Measurements from ENCODE around the gene KCNN1.

DNA sequence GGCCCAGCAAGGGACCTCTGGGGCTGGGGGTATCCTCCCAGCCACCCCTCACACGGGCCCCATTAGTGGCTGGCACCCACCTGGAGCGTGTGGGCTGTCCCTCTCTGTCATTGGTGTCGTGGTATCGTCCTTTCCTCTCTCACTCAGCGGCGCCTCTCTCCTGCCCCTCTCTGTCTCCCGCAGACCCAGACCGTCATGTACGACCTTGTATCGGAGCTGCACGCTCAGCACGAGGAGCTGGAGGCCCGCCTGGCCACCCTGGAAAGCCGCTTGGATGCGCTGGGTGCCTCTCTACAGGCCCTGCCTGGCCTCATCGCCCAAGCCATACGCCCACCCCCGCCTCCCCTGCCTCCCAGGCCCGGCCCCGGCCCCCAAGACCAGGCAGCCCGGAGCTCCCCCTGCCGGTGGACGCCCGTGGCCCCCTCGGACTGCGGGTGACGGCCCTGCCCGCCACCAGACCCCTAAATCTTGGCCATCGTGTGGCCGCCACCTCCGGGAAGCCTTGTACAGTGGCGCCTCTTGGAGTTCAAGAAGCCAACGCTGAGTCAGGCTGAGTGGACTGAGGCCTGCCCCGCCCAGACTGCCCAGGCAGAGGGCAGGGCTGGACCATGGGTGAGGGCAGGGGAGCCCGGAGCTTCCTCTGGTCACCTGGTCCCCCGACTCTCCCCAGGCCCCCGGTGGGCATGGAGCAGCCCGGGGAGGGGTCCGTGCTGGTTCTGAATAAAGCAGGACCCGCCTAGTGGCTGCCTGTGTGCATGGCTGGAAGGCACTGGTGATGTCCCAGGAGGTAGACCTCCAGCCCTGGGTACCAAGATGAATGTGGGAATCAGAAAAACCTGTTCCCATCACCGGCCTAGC, 31.3 kb downstream of the KCNN1 start:
- TF ChIP-seq, protein P1, sequence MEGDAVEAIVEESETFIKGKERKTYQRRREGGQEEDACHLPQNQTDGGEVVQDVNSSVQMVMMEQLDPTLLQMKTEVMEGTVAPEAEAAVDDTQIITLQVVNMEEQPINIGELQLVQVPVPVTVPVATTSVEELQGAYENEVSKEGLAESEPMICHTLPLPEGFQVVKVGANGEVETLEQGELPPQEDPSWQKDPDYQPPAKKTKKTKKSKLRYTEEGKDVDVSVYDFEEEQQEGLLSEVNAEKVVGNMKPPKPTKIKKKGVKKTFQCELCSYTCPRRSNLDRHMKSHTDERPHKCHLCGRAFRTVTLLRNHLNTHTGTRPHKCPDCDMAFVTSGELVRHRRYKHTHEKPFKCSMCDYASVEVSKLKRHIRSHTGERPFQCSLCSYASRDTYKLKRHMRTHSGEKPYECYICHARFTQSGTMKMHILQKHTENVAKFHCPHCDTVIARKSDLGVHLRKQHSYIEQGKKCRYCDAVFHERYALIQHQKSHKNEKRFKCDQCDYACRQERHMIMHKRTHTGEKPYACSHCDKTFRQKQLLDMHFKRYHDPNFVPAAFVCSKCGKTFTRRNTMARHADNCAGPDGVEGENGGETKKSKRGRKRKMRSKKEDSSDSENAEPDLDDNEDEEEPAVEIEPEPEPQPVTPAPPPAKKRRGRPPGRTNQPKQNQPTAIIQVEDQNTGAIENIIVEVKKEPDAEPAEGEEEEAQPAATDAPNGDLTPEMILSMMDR (conservative IDR thresholded peaks at IDR 0.05 in 1 of 2, IDR thresholded peaks at IDR 0.05 in 1 of 2; ENCODE audit: low read depth in 1 of 2, low read length in 2 of 2), result peak in 1 of 2 donors; percentile 6
- no peak for TF ChIP-seq EZH2 (IDR thresholded peaks at IDR 0.05; ENCODE audit: low read length, missing control alignments)
